ENCODE results near the gene CTAGE1. TPM values are rescaled to one million over a fixed set of nuclear protein-coding genes. Genes with fewer than 3 reads are reported as not detected.

The CTAGE1 gene
- total and polyA plus RNA-seq, 10 of the 15 experiments (the other 5 are each of a cell fraction or from before 2014, with no cell fraction given) = 0.01 TPM; not detected in 9

DNA sequence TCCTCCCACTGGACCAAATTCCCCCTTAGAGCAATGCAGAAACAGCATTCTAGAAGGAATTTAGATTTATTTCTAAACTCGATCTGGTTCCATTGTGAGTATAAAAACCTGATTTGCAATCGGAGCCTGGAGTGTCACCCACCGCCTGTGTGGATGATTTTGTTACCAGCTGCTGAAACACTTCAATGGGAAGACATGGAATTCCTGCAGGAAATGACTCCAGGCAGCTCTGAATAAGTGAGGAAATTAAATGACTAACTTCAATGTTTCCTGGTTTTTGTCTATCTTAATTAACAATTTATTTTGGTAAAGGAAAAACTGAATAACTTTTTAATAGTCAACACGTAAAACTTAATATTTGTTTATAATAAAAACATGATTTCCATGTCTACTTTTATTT lies 19.3 kb downstream of the CTAGE1 start:
- in situ Hi-C loops (cut with MboI) = no loop called here
- SMC1A ChIA-PET (ENCODE audit: uncharacterized antibody, unreplicated experiment) = interaction anchor here (1.2 kb wide), 1 partner anchor 11 kb away, joined by 4 read pairs; no protein-coding TSS in a partner anchor
- Histone ChIP-seq H3K27ac (ENCODE audit: control insufficient read depth, insufficient read depth) (no peak overlapping the region), H3K79me2 (ENCODE audit: control insufficient read depth, insufficient read depth, low read length) (no peaks in the 10 kb centered on the region), H3K4me1 (ENCODE audit: control insufficient read depth, insufficient read depth, low read length) (no peaks in the 10 kb centered on the region), H3K27me3 (replicated peaks in 1 of 2; ENCODE audit: control insufficient read depth in 2 of 2, insufficient read depth in 2 of 2, low read length in 1 of 2) (no peaks in the 10 kb centered on the region), H3K9ac (ENCODE audit: control insufficient read depth, insufficient read depth, low read length) (no peak overlapping the region), H4K20me1 (ENCODE audit: control insufficient read depth, insufficient read depth) (no peaks in the 10 kb centered on the region), H3K4me3 (no peak overlapping the region), H3K4me2 (ENCODE audit: control insufficient read depth, insufficient read depth) (no peak overlapping the region), H3K36me3 (ENCODE audit: control insufficient read depth in 2 of 2, insufficient read depth in 2 of 2, low read length in 1 of 2) (no peaks in the 10 kb centered on the region), H3K9me3 (replicated peaks; ENCODE audit: control insufficient read depth, insufficient read depth, low read length) (no peaks in the 10 kb centered on the region), H2AFZ (ENCODE audit: control insufficient read depth, low read depth, low read length) (no peak overlapping the region)
- no peak for FAIRE-seq
- no peak for TF ChIP-seq SREBF1 (IDR thresholded peaks at IDR 0.05; ENCODE audit: low read length)
- TF ChIP-seq RELA (IDR thresholded peaks at IDR 0.05; ENCODE audit: borderline replicate concordance, partially characterized antibody) = no peak
- TF ChIP-seq STAT1 (conservative IDR thresholded peaks at IDR 0.05) = no peak
- TF ChIP-seq, protein P1, sequence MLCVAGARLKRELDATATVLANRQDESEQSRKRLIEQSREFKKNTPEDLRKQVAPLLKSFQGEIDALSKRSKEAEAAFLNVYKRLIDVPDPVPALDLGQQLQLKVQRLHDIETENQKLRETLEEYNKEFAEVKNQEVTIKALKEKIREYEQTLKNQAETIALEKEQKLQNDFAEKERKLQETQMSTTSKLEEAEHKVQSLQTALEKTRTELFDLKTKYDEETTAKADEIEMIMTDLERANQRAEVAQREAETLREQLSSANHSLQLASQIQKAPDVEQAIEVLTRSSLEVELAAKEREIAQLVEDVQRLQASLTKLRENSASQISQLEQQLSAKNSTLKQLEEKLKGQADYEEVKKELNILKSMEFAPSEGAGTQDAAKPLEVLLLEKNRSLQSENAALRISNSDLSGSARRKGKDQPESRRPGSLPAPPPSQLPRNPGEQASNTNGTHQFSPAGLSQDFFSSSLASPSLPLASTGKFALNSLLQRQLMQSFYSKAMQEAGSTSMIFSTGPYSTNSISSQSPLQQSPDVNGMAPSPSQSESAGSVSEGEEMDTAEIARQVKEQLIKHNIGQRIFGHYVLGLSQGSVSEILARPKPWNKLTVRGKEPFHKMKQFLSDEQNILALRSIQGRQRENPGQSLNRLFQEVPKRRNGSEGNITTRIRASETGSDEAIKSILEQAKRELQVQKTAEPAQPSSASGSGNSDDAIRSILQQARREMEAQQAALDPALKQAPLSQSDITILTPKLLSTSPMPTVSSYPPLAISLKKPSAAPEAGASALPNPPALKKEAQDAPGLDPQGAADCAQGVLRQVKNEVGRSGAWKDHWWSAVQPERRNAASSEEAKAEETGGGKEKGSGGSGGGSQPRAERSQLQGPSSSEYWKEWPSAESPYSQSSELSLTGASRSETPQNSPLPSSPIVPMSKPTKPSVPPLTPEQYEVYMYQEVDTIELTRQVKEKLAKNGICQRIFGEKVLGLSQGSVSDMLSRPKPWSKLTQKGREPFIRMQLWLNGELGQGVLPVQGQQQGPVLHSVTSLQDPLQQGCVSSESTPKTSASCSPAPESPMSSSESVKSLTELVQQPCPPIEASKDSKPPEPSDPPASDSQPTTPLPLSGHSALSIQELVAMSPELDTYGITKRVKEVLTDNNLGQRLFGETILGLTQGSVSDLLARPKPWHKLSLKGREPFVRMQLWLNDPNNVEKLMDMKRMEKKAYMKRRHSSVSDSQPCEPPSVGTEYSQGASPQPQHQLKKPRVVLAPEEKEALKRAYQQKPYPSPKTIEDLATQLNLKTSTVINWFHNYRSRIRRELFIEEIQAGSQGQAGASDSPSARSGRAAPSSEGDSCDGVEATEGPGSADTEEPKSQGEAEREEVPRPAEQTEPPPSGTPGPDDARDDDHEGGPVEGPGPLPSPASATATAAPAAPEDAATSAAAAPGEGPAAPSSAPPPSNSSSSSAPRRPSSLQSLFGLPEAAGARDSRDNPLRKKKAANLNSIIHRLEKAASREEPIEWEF (IDR thresholded peaks at IDR 0.05; ENCODE audit: insufficient replicate concordance, low read depth, low read length) = no peak
- BruUV-seq (replicated peaks) = no TSS peak
- POLR2A ChIA-PET = no interaction called here
- intact Hi-C loops (cut with micrococcal nuclease; ENCODE audit: unreplicated experiment) = loop anchor here (10.0 kb wide), 1 partner anchor 56 kb away; no protein-coding TSS in a partner anchor
- no peak for ATAC-seq
- CTCF ChIA-PET = interaction anchor here (0.7 kb wide), 1 partner anchor 1296 kb away, joined by 4 read pairs; no protein-coding TSS in a partner anchor
- no peak for DNase-seq (ENCODE audit: low read depth, low spot score)
- RAD21 ChIA-PET (ENCODE audit: unreplicated experiment) = no interaction called here
- 14% methylated on average over 4 of the region's 4 CpGs for WGBS (ENCODE audit: insufficient coverage, insufficient replicate concordance, low lambda C conversion rate, missing lambda C conversion rate)

All from GM12878 (cell line).